GM23248 (cell line): ENCODE results near the gene NCOA6. TPM values are rescaled to one million over a fixed set of nuclear protein-coding genes. Genes with fewer than 3 reads are reported as not detected.

Experiments used
- DNase-seq: peaks from one replicate; pipeline ENCODE4 v3.0.0-alpha.2; 2015
- H2AFZ ChIP-seq: fragments of 200-600 bp; sonication (generic); 2 replicates; pipeline ENCODE4 v1.6.1; 2016; ENCODE audit warnings: antibody characterized with exemption
- H3F3A ChIP-seq: fragments of 200-600 bp; sonication (generic); 2 replicates; pipeline ENCODE4 v1.6.1; 2016; ENCODE audit warnings: mild to moderate bottlenecking, antibody characterized with exemption, mixed run types; ENCODE audit not compliant: insufficient read depth
- H3K27ac ChIP-seq: fragments of 200-600 bp; sonication (generic); 2 replicates; pipeline ENCODE4 v1.5.1; 2016; ENCODE audit warnings: mild to moderate bottlenecking
- H3K27me3 ChIP-seq: fragments of 200-600 bp; sonication (generic); replicated peaks from 2 replicates; pipeline ENCODE4 v1.6.1; 2016; ENCODE audit warnings: mild to moderate bottlenecking; ENCODE audit not compliant: insufficient read depth
- H3K36me3 ChIP-seq: fragments of 200-600 bp; sonication (generic); 2 replicates; pipeline ENCODE4 v1.6.1; 2016; ENCODE audit warnings: low read depth, mild to moderate bottlenecking
- H3K4me1 ChIP-seq: fragments of 200-600 bp; sonication (generic); 2 replicates; pipeline ENCODE4 v1.6.1; 2016; ENCODE audit warnings: mild to moderate bottlenecking; ENCODE audit not compliant: insufficient read depth
- H3K4me2 ChIP-seq: fragments of 200-600 bp; sonication (generic); one replicate; pipeline ENCODE4 v1.6.1; 2016; ENCODE audit warnings: mild to moderate bottlenecking; ENCODE audit not compliant: unreplicated experiment
- H3K4me3 ChIP-seq: fragments of 200-600 bp; sonication (generic); 2 replicates; pipeline ENCODE4 v1.5.1; 2016; ENCODE audit warnings: mild to moderate bottlenecking
- H3K79me2 ChIP-seq: fragments of 200-600 bp; sonication (generic); 2 replicates; pipeline ENCODE4 v1.6.1; 2016; ENCODE audit warnings: mild to moderate bottlenecking; ENCODE audit not compliant: insufficient read depth
- H3K9ac ChIP-seq: fragments of 200-600 bp; sonication (generic); 2 replicates; pipeline ENCODE4 v1.6.1; 2016; ENCODE audit warnings: mild to moderate bottlenecking
- H3K9me2 ChIP-seq: fragments of 200-600 bp; sonication (generic); 2 replicates; pipeline ENCODE4 v1.6.1; 2016; ENCODE audit warnings: mixed run types, mild to moderate bottlenecking, moderate library complexity; ENCODE audit not compliant: insufficient read depth
- H3K9me3 ChIP-seq: fragments of 200-600 bp; sonication (generic); one replicate; pipeline ENCODE4 v1.6.1; 2017; ENCODE audit warnings: low read depth
- H4K20me1 ChIP-seq: fragments of 200-600 bp; sonication (generic); 2 replicates; pipeline ENCODE4 v1.6.0; 2016; ENCODE audit not compliant: insufficient read depth
- EZH2 ChIP-seq: fragments of 200-600 bp; sonication (generic); IDR thresholded peaks from 2 replicates; pipeline ENCODE4 v1.6.1; 2018; ENCODE audit warnings: antibody characterized with exemption, mild to moderate bottlenecking; ENCODE audit not compliant: insufficient read depth, poor library complexity, severe bottlenecking
- EZH2phosphoT487 ChIP-seq: fragments of 200-600 bp; sonication (generic); IDR thresholded peaks from 2 replicates; pipeline ENCODE4 v1.6.1; 2018; ENCODE audit warnings: antibody characterized with exemption, moderate library complexity, mild to moderate bottlenecking, low read depth; ENCODE audit not compliant: insufficient read depth
- WGBS, 2 experiments: methylation state at CpG; one replicate each; pipeline ENCODE4 v1.1.6; 2015 to 2017; ENCODE audit warnings: low lambda C conversion rate in 2 of 2, low coverage in 1 of 2; ENCODE audit errors: missing lambda C conversion rate in 2 of 2; 5-methylcytosine and 5-hydroxymethylcytosine counted together
- in situ Hi-C: fragments of 300-500 bp; cut with MboI; formaldehyde crosslinking; loops from 2 replicates; pipeline ENCODE4 v1.15.0; 2020
- polyA plus RNA-seq: library from polyadenylated mRNA; unstranded; fragments of >200 nt; fragmentation: Nextera tagmentation; extraction: Ambion mirVana; gene quantifications from 2 replicates; pipeline ENCODE4 v1.2.1, GENCODE V29; 2016
- total RNA-seq: library from RNA; depleted of rRNA; stranded (reverse); fragments of >200 nt; shearing (Covaris generic); gene quantifications from 2 replicates; pipeline ENCODE4 v1.2.3, GENCODE V29; 2014

The NCOA6 gene
- total and polyA plus RNA-seq, 2 experiments from 2014 or later: 6.6 to 12.6 TPM

DNA sequence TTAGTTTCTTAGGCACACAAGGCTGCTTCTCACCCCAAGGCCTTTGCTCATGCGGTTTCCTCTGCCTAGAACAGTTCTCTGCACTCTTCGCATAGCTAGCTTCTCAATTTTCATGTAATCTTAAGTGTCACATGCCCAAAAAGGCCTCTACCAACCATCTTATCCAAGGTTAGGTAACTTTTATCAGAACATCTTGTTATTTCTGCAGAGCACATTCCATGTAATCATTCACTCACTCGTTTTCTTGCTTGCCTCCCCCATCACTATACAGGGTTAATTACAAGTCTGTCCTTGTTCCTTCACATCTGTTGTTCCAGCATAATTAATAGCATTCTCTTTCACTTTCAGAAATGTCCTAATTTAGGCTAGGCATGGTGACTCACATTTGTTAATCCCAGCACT lies 53.8 kb downstream of the NCOA6 start:
- no peak overlapping the region for H2AFZ ChIP-seq
- H3K9me3 ChIP-seq: no peaks in the 10 kb centered on the region
- peak overlapping the region; percentile 16 for H3K27ac ChIP-seq
- H3K9me2 ChIP-seq: no peaks in the 10 kb centered on the region
- peaks cover 32% of the 10 kb centered on the region for H3F3A ChIP-seq
- H3K4me3 ChIP-seq: no peak overlapping the region
- in situ Hi-C loops: no loop called here
- H3K4me2 ChIP-seq: no peak overlapping the region
- H3K9ac ChIP-seq: no peak overlapping the region
- TF ChIP-seq EZH2: no peak
- no peak for TF ChIP-seq EZH2phosphoT487
- H3K27me3 ChIP-seq: no peaks in the 10 kb centered on the region
- 47 to 51% methylated on average over 3 of the region's 3 CpGs for WGBS, 2 experiments
- H3K36me3 ChIP-seq: peaks cover 17% of the 10 kb centered on the region
- H3K4me1 ChIP-seq: peaks cover 37% of the 10 kb centered on the region
- no peaks in the 10 kb centered on the region for H3K79me2 ChIP-seq
- DNase-seq: peak; percentile 37
- H4K20me1 ChIP-seq: no peaks in the 10 kb centered on the region

DNA sequence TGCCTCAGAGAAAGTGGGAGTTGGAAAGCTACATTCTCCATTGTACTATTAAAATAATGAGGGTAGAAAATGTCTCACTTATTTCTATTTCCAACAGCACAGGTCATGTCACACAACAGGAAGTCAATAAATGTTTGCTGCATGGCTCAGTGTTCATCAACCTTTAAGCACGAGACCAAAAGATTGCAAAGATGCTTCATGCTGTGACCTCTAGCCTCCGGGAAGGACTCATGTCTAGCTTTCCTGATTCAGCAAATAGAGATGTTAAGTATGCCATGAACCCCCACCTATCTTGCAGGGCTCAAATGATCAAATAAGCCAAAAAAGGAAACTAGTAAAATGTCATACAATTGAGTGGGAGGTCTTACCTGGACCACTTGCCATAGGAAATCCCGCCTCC lies 57.4 kb downstream of the NCOA6 start:
- Histone ChIP-seq H3K9me2 (no peaks in the 10 kb centered on the region), H3K9ac (peak overlapping the region; percentile 16; the same call in 1 of the 2 replicates), H4K20me1 (no peaks in the 10 kb centered on the region), H3K36me3 (peaks cover 17% of the 10 kb centered on the region), H3K4me1 (peaks cover 37% of the 10 kb centered on the region), H3K4me2 (peak overlapping the region; percentile 67), H3K79me2 (no peaks in the 10 kb centered on the region), H3K4me3 (0 out of 2 replicates have a peak overlapping the region, but pooled peaks have one; percentile 11), H3F3A (peaks cover 32% of the 10 kb centered on the region), H3K27ac (peak overlapping the region; percentile 69), H3K9me3 (no peaks in the 10 kb centered on the region), H2AFZ (no peak overlapping the region), H3K27me3 (no peaks in the 10 kb centered on the region)
- TF ChIP-seq EZH2: no peak
- in situ Hi-C loops: no loop called here
- DNase-seq: peak; percentile 83
- 30 to 31% methylated on average over 3 of the region's 3 CpGs for WGBS, 2 experiments

DNA sequence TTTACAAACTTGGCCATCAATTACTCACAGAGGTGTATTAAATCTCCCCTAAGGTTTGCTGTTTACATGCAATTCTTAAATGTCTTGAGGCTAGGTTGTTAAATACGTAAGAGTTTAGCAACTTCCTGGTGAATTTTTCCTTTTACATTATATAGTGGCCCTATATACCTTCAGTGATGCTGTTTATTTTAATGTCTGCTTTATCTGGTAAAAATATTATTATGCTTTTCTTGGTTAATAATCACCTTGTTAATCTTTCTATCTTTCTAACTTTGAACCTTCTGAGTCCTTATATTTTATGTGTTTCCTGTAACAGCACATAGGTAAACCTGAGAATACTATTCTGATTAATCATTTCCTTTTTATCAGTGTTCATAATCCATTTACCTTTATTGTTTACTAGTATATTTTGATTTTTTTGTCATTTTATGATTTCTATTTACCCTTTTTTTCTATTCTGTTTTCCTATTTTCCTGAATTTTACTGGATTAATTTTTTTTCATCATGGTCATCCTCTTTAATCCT lies 63.4 kb downstream of the NCOA6 start:
- Histone ChIP-seq H3K27ac (no peak overlapping the region), H3K4me3 (no peak overlapping the region), H3K9ac (no peak overlapping the region), H3F3A (no peaks in the 10 kb centered on the region), H3K4me2 (no peak overlapping the region), H3K36me3 (peaks cover 56% of the 10 kb centered on the region), H3K9me2 (no peaks in the 10 kb centered on the region), H3K9me3 (no peaks in the 10 kb centered on the region), H3K4me1 (0 out of 2 replicates have a peak, but pooled peaks cover 2% of the 10 kb centered on the region), H2AFZ (no peak overlapping the region), H4K20me1 (no peaks in the 10 kb centered on the region), H3K27me3 (no peaks in the 10 kb centered on the region), H3K79me2 (no peaks in the 10 kb centered on the region)
- TF ChIP-seq EZH2phosphoT487: no peak
- TF ChIP-seq EZH2: no peak
- 0% methylated on average over 1 of the region's 1 CpG for WGBS, 2 experiments
- DNase-seq: no peak
- in situ Hi-C loops: no loop called here

DNA sequence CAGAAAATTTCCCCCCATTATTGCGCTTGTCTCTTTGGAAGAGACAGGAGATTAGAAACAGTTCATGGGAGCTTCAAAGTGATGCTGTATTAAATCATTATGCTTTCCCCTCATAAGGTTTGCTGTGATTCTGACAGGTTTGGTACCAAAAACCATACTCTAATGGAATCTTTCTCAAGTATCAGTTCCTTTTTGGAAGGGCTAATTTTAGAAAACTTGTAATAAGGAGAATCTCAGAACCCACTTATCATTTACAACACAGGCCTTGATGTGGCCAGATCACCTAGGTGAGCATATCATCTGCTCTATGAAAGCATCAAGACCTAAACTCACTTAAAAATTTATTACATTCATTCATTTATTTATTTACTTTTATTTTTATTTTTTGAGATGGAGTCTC lies 70.1 kb downstream of the NCOA6 start:
- H3F3A ChIP-seq: peaks cover 33% of the 10 kb centered on the region
- no peaks in the 10 kb centered on the region for H3K9me2 ChIP-seq
- H3K4me2 ChIP-seq: no peak overlapping the region
- no peaks in the 10 kb centered on the region for H4K20me1 ChIP-seq
- no peaks in the 10 kb centered on the region for H3K9me3 ChIP-seq
- H3K4me3 ChIP-seq: no peak overlapping the region
- peaks cover 19% of the 10 kb centered on the region for H3K4me1 ChIP-seq
- TF ChIP-seq EZH2 (no peak), EZH2phosphoT487 (no peak)
- H3K36me3 ChIP-seq: peaks cover 42% of the 10 kb centered on the region
- no peak for DNase-seq
- H3K9ac ChIP-seq: no peak overlapping the region
- 98 to 100% methylated on average over 1 of the region's 1 CpG for WGBS, 2 experiments
- in situ Hi-C loops: no loop called here
- H3K27me3 ChIP-seq: no peaks in the 10 kb centered on the region
- H3K27ac ChIP-seq: no peak overlapping the region
- H3K79me2 ChIP-seq: no peaks in the 10 kb centered on the region
- no peak overlapping the region for H2AFZ ChIP-seq

DNA sequence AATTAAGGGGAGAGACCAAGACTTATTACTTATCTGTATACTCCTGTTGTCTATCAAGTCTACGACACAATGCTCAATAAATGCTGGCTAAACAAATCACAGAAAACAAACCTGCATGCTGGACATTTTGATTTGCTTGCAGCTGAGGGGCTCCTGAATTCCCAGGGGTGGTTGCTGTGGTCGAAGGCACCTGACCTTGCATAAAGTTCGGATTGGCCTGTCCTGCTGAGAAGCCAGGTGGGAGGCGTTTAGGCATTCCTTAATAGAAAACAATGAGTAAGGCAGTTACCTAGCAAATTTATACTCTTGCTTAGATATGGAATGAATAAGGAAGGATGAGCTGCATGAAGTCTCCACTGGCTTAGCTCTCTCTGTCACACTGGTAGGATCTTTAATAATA lies 70.8 kb downstream of the NCOA6 start:
- 67 to 69% methylated on average over 4 of the region's 4 CpGs for WGBS, 2 experiments
- in situ Hi-C loops: no loop called here

More for the DNA sequence above, 70.8 kb downstream of the NCOA6 start:
- DNase-seq: no peak
- peaks cover 19% of the 10 kb centered on the region for H3K4me1 ChIP-seq
- H3K9me3 ChIP-seq: no peaks in the 10 kb centered on the region
- no peaks in the 10 kb centered on the region for H3K27me3 ChIP-seq
- H3K9ac ChIP-seq: no peak overlapping the region
- H3K4me2 ChIP-seq: no peak overlapping the region
- H3K27ac ChIP-seq: peak overlapping the region; percentile 39
- H4K20me1 ChIP-seq: no peaks in the 10 kb centered on the region
- no peaks in the 10 kb centered on the region for H3K9me2 ChIP-seq
- peaks cover 33% of the 10 kb centered on the region for H3F3A ChIP-seq
- H3K4me3 ChIP-seq: no peak overlapping the region
- TF ChIP-seq EZH2: no peak
- no peak overlapping the region for H2AFZ ChIP-seq
- no peaks in the 10 kb centered on the region for H3K79me2 ChIP-seq
- H3K36me3 ChIP-seq: peaks cover 43% of the 10 kb centered on the region
